BJ (cell line): ENCODE measurements around the gene PDGFD. TPM values are rescaled to one million over a fixed set of nuclear protein-coding genes. Genes with fewer than 3 reads are reported as not detected.

Experiments used
- CTCF ChIA-PET: fragments of 350-600 bp; formaldehyde crosslinking; extraction: SDS; loops from one replicate; lab custom pipeline; 2021; ENCODE audit warnings: antibody characterized with exemption, inconsistent platforms; lab: Yijun Ruan, JAX
- POLR2A ChIA-PET: fragments of 300-600 bp; sonication (Branson Sonifier 250); formaldehyde crosslinking; extraction: SDS; loops from one replicate; lab custom pipeline; 2021; ENCODE audit warnings: antibody characterized with exemption; lab: Charles Lee
- DNase-seq: peaks from one replicate; pipeline ENCODE4 v3.0.0-alpha.2; 2011; ENCODE audit warnings: low read depth
- H3K27me3 ChIP-seq: 2 replicates; pipeline ENCODE4 v1.6.0; 2011; ENCODE audit warnings: low read length; ENCODE audit not compliant: control insufficient read depth, insufficient read depth
- H3K36me3 ChIP-seq: 2 replicates; pipeline ENCODE4 v1.5.1; 2011; ENCODE audit warnings: low read length; ENCODE audit not compliant: control insufficient read depth, insufficient read depth
- H3K4me3 ChIP-seq: 2 replicates; pipeline ENCODE4 v1.5.1; 2011; ENCODE audit warnings: low read depth, mild to moderate bottlenecking, control low read depth, low read length
- CTCF ChIP-seq: IDR thresholded peaks from 2 replicates; pipeline ENCODE4 v1.5.1; 2011; ENCODE audit warnings: low read depth, mild to moderate bottlenecking, control low read depth, inconsistent platforms, low read length, moderate library complexity; ENCODE audit not compliant: insufficient read depth
- polyA plus RNA-seq: library from polyadenylated mRNA; depleted of rRNA; stranded (reverse); fragments of >200 nt; gene quantifications from 2 replicates; pipeline ENCODE4 v1.2.3, GENCODE V29; 2011

Gene PDGFD
- polyA plus RNA-seq, 1 experiment = 0.72 TPM

GRCh38 chr11:103940551-103940950, 223.4 kb downstream of the PDGFD start:
- H3K4me3 ChIP-seq = no peak overlapping the region
- TF ChIP-seq CTCF = no peak
- no peaks in the 10 kb centered on the region for H3K36me3 ChIP-seq
- no peak for DNase-seq
- CTCF ChIA-PET = interaction anchor here (0.6 to 1.5 kb wide), 3 partner anchors 10 to 1003 kb away, joined by 3 read pairs; no protein-coding TSS in a partner anchor
- POLR2A ChIA-PET = no interaction called here
- no peaks in the 10 kb centered on the region for H3K27me3 ChIP-seq

- no peak for DNase-seq
Measured at GRCh38 chr11:103939694-103940093, 224.3 kb downstream of the PDGFD start.

GRCh38 chr11:103936059-103936458, 227.9 kb downstream of the PDGFD start:
- ChIA-PET POLR2A (no interaction called here), CTCF (no interaction called here)
- Histone ChIP-seq H3K4me3 (no peak overlapping the region), H3K27me3 (no peaks in the 10 kb centered on the region), H3K36me3 (no peaks in the 10 kb centered on the region)
- TF ChIP-seq CTCF = no peak
- no peak for DNase-seq

More at GRCh38 chr11:103939694-103940093, 224.3 kb downstream of the PDGFD start:
- Histone ChIP-seq H3K4me3 (no peak overlapping the region), H3K27me3 (no peaks in the 10 kb centered on the region), H3K36me3 (no peaks in the 10 kb centered on the region)
- no peak for TF ChIP-seq CTCF
- CTCF ChIA-PET = interaction anchor here (1.2 to 1.5 kb wide), 2 partner anchors 11 to 14 kb away, joined by 3 read pairs; no protein-coding TSS in a partner anchor
- POLR2A ChIA-PET = no interaction called here

- Histone ChIP-seq H3K27me3 (no peaks in the 10 kb centered on the region), H3K36me3 (no peaks in the 10 kb centered on the region), H3K4me3 (no peak overlapping the region)
- ChIA-PET POLR2A (no interaction called here), CTCF (no interaction called here)
- no peak for DNase-seq
- no peak for TF ChIP-seq CTCF
Measured at GRCh38 chr11:103935219-103935618, 228.7 kb downstream of the PDGFD start.

- POLR2A ChIA-PET = interaction anchor here (0.6 kb wide), 1 partner anchor 487 kb away, joined by 3 read pairs; no protein-coding TSS in a partner anchor
- CTCF ChIA-PET = no interaction called here
- TF ChIP-seq CTCF = no peak
Measured at GRCh38 chr11:103929170-103929903, 234.6 kb downstream of the PDGFD start.

More at GRCh38 chr11:103929170-103929903, 234.6 kb downstream of the PDGFD start:
- H3K36me3 ChIP-seq = no peaks in the 10 kb centered on the region
- no peaks in the 10 kb centered on the region for H3K27me3 ChIP-seq
- H3K4me3 ChIP-seq = no peak overlapping the region
- no peak for DNase-seq
